Measurements from ENCODE around the gene ITPKC. TPM values are rescaled to one million over a fixed set of nuclear protein-coding genes. Genes with fewer than 3 reads are reported as not detected.
"Not testable (repeated sequence)": the region's sequence is repeated elsewhere in the genome, so short reads cannot be mapped to it uniquely, and the experiment has no call there.

Gene ITPKC
- total RNA-seq, 4 donors from 2014 or later, result 34.5 to 43.9 (median 38.9) TPM

- no peaks in the 10 kb centered on the region for H3K9me3 ChIP-seq
- H3K27me3 ChIP-seq, result no peaks in the 10 kb centered on the region
- peaks cover 0 to 33% (median 6%) of the 10 kb centered on the region in 4 donors for H3K4me1 ChIP-seq
- peaks cover 0 to 63% (median 0%) of the 10 kb centered on the region in 3 donors for H3K36me3 ChIP-seq
- no peak overlapping the region for H3K4me3 ChIP-seq
- TF ChIP-seq POLR2A (IDR thresholded peaks at IDR 0.05), result no peak
- TF ChIP-seq, protein P1, sequence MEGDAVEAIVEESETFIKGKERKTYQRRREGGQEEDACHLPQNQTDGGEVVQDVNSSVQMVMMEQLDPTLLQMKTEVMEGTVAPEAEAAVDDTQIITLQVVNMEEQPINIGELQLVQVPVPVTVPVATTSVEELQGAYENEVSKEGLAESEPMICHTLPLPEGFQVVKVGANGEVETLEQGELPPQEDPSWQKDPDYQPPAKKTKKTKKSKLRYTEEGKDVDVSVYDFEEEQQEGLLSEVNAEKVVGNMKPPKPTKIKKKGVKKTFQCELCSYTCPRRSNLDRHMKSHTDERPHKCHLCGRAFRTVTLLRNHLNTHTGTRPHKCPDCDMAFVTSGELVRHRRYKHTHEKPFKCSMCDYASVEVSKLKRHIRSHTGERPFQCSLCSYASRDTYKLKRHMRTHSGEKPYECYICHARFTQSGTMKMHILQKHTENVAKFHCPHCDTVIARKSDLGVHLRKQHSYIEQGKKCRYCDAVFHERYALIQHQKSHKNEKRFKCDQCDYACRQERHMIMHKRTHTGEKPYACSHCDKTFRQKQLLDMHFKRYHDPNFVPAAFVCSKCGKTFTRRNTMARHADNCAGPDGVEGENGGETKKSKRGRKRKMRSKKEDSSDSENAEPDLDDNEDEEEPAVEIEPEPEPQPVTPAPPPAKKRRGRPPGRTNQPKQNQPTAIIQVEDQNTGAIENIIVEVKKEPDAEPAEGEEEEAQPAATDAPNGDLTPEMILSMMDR (IDR thresholded peaks at IDR 0.05), result no peak
- no peak overlapping the region for H3K27ac ChIP-seq
- no peak for DNase-seq
Observed at GRCh38 chr19:40723661-40724254, 6.8 kb downstream of the ITPKC start.

- Histone ChIP-seq H3K36me3 (peaks cover 0 to 69% (median 0%) of the 10 kb centered on the region in 3 donors), H3K9me3 (no peaks in the 10 kb centered on the region), H3K4me3 (no peak overlapping the region), H3K27me3 (no peaks in the 10 kb centered on the region), H3K27ac (no peak overlapping the region), H3K4me1 (peaks cover 0 to 32% (median 3%) of the 10 kb centered on the region in 4 donors)
- TF ChIP-seq, protein P1 (IDR thresholded peaks at IDR 0.05), result no peak
- TF ChIP-seq POLR2A (IDR thresholded peaks at IDR 0.05), result no peak
- no peak for DNase-seq
Observed at GRCh38 chr19:40724315-40724714, 7.4 kb downstream of the ITPKC start.

DNA sequence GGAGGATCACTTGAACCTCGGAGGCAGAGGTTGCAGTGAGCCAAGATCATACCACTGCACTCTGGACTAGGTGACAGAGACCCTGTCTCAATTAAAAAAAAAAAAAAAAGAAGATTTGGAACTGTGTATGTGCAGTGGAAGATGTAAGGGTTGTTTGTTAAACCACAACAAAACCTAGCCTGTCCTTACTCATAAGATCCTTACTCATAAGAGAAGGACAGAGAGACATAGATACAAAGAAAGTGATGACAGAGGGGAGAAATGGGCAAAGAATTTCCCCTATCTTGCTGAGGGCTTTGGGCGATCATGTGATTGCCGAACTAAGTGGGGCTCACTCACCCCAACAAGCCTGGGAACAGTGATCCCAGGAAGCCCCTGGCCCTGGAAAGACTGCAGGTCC is 7.9 kb downstream of the ITPKC start:
- H3K27me3 ChIP-seq, result no peaks in the 10 kb centered on the region
- TF ChIP-seq, protein P1 (IDR thresholded peaks at IDR 0.05), result no peak
- TF ChIP-seq POLR2A (IDR thresholded peaks at IDR 0.05), result no peak
- no peak overlapping the region for H3K27ac ChIP-seq
- H3K9me3 ChIP-seq, result no peaks in the 10 kb centered on the region
- DNase-seq, result no peak
- no peak overlapping the region for H3K4me3 ChIP-seq
- peaks cover 0 to 28% (median 2%) of the 10 kb centered on the region in 4 donors for H3K4me1 ChIP-seq
- peaks cover 0 to 74% (median 0%) of the 10 kb centered on the region in 3 donors for H3K36me3 ChIP-seq

DNA sequence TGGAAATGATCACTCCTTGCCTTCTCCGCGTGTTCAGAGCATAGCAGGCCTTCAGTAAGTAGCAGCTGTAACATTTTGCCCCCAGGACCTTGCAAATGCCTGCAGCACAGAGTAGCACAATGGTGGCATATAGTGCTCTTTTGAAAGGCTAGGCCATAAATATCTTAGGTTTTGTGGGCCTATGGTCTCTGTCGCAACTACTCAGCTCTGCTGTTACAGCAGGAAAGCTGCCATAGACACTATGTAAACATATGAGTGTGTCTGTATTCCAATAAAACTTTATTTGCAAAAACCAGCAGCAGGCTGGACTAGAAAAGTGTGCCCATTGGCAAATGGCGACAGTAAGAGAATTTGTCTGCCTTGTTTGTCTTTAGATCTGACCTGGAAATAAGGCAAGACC is 9.4 kb downstream of the ITPKC start:
- H3K4me3 ChIP-seq, result no peak overlapping the region
- H3K36me3 ChIP-seq, result peaks cover 0 to 88% (median 0%) of the 10 kb centered on the region in 3 donors

GRCh38 chr19:40730065-40730464 is 13.2 kb downstream of the ITPKC start:
- not testable (repeated sequence) for DNase-seq, H3K27ac ChIP-seq, H3K4me3 ChIP-seq, H3K27me3 ChIP-seq, H3K4me1 ChIP-seq, H3K9me3 ChIP-seq
- H3K36me3 ChIP-seq, result peaks cover 0 to 98% (median 0%) of the 10 kb centered on the region in 3 donors

More for the DNA sequence above, 9.4 kb downstream of the ITPKC start:
- no peaks in the 10 kb centered on the region for H3K27me3 ChIP-seq
- no peak for TF ChIP-seq POLR2A (IDR thresholded peaks at IDR 0.05)
- DNase-seq, result no peak
- no peak overlapping the region for H3K27ac ChIP-seq
- peaks cover 0 to 14% (median 0%) of the 10 kb centered on the region in 4 donors for H3K4me1 ChIP-seq
- no peaks in the 10 kb centered on the region for H3K9me3 ChIP-seq

DNA sequence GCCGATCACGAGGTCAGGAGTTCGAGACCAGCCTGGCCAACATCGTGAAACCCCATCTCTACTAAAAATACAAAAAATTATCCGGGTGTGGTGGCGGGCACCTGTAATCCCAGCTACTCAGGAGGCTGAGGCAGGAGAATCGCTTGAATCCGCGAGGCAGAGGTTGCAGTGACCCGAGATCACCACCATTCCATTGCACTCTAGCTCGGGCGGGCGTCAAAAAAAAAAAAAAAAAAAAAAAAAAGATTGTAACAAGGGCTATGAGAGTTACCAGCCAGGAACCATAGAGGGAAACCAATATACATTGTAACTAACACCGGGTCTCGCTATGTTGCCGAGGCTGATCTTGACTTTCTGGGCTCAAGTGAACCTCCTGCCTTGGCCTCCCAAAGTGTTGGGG is 15.4 kb downstream of the ITPKC start:
- H3K4me1 ChIP-seq, H3K27me3 ChIP-seq, H3K27ac ChIP-seq, H3K4me3 ChIP-seq, DNase-seq, H3K9me3 ChIP-seq: not testable (repeated sequence)
- peaks cover 0 to 99% (median 0%) of the 10 kb centered on the region in 3 donors for H3K36me3 ChIP-seq

GRCh38 chr19:40733149-40733548 is 16.2 kb downstream of the ITPKC start:
- Histone ChIP-seq H3K4me1 (peaks cover 0 to 14% (median 0%) of the 10 kb centered on the region in 4 donors), H3K27ac (no peak overlapping the region), H3K4me3 (no peak overlapping the region), H3K27me3 (no peaks in the 10 kb centered on the region), H3K9me3 (no peaks in the 10 kb centered on the region), H3K36me3 (peaks cover 0 to 99% (median 0%) of the 10 kb centered on the region in 3 donors)
- no peak for DNase-seq
- TF ChIP-seq POLR2A (IDR thresholded peaks at IDR 0.05), result no peak
- TF ChIP-seq, protein P1 (IDR thresholded peaks at IDR 0.05), result no peak
